ENCODE results near the gene ZNF678. TPM values are rescaled to one million over a fixed set of nuclear protein-coding genes. Genes with fewer than 3 reads are reported as not detected.
"Not testable (repeated sequence)": the region's sequence is repeated elsewhere in the genome, so short reads cannot be mapped to it uniquely, and the experiment has no call there.

The ZNF678 gene
- total RNA-seq, 1 donor from 2014 or later: 11.0 TPM

DNA sequence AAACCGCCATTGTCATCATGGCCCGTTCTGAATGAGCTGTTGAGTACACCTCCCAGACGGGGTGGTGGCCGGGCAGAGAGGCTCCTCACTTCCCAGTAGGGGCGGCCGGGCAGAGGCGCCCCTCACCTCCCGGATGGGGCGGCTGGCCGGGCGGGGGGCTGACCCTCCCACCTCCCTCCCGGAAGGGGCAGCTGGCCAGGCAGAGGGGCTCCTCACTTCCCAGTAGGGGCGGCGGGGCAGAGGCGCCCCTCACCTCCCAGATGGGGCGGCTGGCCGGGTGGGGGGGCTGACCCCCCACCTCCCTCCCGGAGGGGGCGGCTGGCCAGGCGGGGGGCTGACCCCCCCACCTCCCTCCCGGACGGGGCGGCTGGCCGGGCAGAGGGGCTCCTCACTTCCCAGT, 147.1 kb downstream of the ZNF678 start:
- DNase-seq (ENCODE audit: low read depth in 2 of 2): not testable (repeated sequence)

DNA sequence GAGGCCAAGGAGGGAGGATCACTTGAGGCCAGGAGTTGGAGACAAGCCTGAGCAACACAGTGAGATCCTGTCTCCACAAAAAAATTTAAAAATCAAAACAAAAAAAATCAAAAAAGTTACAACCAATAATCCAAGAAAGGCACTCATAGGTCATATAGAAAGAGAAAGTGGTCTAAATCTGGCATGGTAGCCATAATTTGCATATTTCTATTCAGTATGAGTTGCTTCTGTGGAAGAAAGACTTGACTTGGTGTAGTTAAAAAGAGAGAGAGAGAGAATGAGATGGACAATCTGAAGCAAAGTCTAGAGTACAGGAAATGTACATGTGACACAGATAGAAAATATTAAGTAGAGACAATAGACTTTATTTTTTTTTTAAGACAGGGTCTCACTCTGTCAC, 149.3 kb downstream of the ZNF678 start:
- no peak for DNase-seq (ENCODE audit: low read depth in 2 of 2)

DNA sequence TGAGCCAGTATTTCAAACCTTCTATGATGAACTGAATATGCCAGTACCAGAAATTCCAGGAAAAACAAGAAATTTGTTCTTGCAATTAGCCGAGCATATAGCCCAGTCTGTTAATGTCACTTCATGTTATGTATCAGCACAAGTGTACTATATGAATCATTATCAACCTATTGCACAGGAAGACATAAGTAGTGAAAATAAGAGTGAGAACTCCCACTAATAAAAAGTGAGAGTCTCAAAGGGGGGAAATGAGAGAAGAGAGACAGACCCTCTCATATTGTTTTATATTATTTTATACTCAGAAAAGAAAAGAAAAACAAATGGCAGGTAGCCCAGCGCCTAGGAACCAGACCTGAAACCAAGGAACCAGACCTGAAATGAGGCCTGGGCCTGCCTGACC, 155.6 kb downstream of the ZNF678 start:
- no peak for DNase-seq (ENCODE audit: low read depth in 2 of 2)

DNA sequence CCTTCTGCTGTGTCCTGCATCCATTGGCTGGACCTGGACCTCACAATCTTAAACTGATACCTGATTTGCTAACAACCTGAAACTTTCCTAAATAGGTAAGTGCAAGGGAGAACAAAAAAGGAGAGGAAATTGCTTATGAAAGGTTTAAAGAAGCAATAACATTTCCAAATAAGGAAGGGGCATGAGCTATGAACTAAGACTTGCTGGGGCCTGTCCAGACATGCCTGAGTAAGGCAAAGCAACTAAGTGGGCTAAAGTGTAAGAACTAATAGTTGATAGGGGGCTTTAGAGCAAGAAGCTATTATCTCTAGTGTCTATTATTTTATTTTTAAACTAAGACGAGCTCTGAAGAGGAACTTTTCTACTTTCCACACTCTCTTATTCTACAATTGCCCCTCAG, 160.1 kb downstream of the ZNF678 start:
- DNase-seq (ENCODE audit: low read depth in 2 of 2): no peak

DNA sequence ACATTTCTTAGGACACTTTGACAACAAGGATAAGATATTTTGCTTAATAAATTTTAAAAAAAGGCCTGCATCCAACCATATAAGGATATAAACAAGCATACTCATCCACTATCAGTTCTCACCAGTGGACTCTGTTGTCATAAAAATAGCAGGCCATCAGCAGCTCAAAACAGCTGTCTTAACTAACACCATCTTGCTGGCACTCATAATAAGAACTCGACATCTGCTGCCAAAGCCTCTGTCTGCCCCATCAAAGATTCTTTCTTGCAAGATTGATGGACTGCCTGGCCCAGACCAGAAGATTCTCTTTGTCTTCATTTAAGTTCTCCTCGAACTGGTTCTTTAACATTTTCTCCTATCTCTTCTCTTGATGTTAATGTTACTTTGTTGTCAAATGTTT, 161.7 kb downstream of the ZNF678 start:
- DNase-seq (ENCODE audit: low read depth in 2 of 2): no peak

DNA sequence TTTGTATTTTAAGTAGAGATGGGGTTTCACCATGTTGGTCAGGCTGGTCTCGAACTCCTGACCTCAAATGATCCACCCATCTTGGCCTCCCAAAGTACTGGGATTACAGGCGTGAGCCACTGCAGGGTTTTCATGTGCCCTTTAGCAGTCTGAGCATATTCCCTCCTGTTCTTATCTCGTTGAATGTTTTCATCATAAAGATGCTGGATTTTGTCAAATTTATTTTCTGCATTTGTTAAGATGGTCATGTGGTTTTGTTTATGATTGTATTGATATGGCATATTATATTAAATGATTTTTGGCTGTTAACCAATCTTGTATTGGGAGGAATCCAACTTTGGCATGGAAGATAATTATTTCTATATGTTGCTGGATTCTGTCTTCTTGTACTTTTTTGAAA, 163.0 kb downstream of the ZNF678 start:
- DNase-seq (ENCODE audit: low read depth in 2 of 2): no peak

Other genes with a start within 250 kb of the ZNF678 start
- gene CDC42BPA, start 245.1 kb upstream of the ZNF678 start, total RNA-seq: 53.0 and 55.0 TPM in 2 replicates
- gene JMJD4, start 171.7 kb downstream of the ZNF678 start, total RNA-seq: 15.9 and 29.5 TPM in 2 replicates
- 27.6 and 31.4 TPM in 2 replicates for gene SNAP47, start 171.9 kb downstream of the ZNF678 start, total RNA-seq

Data from dermis microvascular lymphatic vessel endothelial cell (primary cell).